Aortic smooth muscle cell (primary cell): Measurements from ENCODE around the gene RPS6KA6. TPM values are rescaled to one million over a fixed set of nuclear protein-coding genes. Genes with fewer than 3 reads are reported as not detected.

Source experiments
- total RNA-seq: library from RNA; depleted of rRNA; stranded (reverse); fragments of >200 nt; gene quantifications from 2 replicates; pipeline ENCODE4 v1.2.3, GENCODE V29; 2014

The RPS6KA6 gene
- total RNA-seq, result 0.79 and 1.3 TPM in 2 replicates

GRCh38 chrX:84187533-84188319 lies at the start of gene RPS6KA6:
Gene RPS6KA6, minus strand, starts transcription at chrX:84188199. Its CDS starts 300 bp downstream, at chrX:84187899.

